ENCODE measurements around the gene SETD1B.
"Not testable (repeated sequence)": the region's sequence is repeated elsewhere in the genome, so short reads cannot be mapped to it uniquely, and the experiment has no call there.

The SETD1B gene

GRCh38 chr12:121781484-121781997 lies 22.3 kb upstream of the SETD1B start:
- no peak for DNase-seq

GRCh38 chr12:121781998-121782979 lies 21.5 kb upstream of the SETD1B start:
- DNase-seq: no peak

DNA sequence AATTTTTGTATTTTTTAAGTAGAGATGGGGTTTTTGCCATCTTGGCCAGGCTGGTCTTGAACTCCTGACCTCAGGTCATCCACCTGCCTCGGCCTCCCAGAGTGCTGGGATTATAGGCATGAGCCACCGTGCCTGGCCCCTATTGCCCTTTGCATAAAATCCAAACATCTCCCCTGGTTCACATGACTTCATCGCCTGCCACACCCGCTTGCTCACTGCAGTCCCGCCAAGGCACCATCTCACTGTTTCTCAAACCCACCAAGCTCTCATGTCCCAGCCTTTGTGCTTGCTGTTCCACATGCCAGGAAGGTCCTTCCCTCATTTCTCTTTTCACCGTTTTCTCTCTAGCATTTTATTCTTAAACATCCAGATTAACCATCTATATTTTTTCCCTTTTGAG lies 20.0 kb upstream of the SETD1B start:
- no peak for DNase-seq

- no peak for DNase-seq
These were observed 19.3 kb upstream of the SETD1B start for GRCh38 chr12:121784460-121784859.

GRCh38 chr12:121786440-121786825 lies 17.4 kb upstream of the SETD1B start:
- DNase-seq: no peak

DNA sequence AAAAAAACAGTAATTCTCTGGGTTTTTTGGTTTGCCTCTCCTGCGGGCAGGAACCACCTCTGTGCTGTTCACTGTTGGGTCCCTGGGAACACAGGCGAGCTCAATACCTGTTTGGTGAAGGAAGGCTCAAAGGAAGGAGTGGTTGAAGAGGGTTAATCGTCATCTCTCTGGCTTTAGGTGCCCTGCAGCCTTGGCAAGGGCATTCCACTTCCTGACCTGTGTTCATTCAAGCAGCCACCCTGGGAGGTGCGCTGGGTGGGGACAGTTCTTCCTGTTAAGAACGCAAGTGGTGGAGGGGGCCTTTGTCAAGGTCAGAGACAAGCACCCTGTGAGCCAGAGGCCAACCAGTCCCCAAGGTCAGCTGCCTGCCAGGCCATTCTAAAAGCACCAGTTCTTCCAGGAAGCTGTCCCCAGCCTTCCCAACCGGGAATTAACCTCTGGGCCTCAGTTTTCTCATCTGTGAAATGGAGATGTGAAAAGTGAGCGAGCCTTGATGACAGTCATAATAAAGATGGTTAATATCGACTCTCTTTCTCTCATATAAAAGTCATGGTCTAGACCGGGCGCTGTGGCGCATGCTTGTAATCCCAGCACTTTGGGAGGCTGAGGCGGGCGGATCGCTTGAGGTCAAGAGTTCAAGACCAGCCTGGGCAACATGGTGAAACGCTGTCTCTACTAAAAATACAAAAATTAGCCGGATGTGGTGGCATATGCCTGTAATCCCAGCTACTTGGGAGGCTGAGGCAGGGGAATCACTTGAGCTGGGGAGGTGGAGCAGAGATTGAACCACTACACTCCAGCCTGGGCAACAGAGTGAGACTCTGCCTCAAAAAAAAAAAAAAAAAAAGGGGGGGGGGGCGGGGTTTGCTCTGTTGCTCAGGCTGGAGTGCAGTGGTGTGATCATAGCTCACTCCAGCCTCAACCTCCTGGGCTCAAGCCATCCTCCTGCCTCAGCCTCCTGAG lies 16.5 kb upstream of the SETD1B start:
- no peak for DNase-seq

DNA sequence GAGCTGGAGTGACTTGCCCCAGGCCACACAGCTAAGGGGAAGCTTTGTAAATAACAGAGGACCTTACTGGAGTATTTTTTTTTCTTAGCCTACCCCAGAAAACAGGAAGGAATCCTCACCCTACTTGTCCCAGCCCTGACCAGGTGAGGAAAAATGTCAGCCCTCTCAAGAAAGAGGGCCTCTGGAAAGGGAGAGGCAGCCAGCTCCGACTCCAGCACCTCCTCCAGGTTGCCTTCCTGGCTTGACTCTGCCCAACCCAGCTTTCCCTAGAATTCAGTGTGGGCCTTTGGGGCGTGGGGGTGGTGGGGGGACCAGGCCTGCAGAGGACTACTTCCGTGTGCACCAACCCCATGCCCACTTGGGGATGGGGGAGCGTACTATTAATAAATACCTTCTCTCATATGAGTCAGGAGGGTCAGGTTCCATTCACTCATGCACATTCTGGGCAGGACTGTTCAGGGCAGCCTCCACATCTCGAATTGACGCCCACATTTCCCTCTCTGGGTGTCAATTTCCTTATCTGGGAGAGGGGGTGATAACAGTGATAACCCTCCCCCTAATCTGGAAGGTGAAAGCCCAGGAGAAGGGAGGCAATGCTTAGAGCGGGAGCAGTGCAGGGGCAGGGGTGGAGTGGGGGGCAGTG lies 15.5 kb upstream of the SETD1B start:
- no peak for DNase-seq

- no peak for DNase-seq
These were observed 14.5 kb upstream of the SETD1B start for GRCh38 chr12:121789233-121789781.

DNA sequence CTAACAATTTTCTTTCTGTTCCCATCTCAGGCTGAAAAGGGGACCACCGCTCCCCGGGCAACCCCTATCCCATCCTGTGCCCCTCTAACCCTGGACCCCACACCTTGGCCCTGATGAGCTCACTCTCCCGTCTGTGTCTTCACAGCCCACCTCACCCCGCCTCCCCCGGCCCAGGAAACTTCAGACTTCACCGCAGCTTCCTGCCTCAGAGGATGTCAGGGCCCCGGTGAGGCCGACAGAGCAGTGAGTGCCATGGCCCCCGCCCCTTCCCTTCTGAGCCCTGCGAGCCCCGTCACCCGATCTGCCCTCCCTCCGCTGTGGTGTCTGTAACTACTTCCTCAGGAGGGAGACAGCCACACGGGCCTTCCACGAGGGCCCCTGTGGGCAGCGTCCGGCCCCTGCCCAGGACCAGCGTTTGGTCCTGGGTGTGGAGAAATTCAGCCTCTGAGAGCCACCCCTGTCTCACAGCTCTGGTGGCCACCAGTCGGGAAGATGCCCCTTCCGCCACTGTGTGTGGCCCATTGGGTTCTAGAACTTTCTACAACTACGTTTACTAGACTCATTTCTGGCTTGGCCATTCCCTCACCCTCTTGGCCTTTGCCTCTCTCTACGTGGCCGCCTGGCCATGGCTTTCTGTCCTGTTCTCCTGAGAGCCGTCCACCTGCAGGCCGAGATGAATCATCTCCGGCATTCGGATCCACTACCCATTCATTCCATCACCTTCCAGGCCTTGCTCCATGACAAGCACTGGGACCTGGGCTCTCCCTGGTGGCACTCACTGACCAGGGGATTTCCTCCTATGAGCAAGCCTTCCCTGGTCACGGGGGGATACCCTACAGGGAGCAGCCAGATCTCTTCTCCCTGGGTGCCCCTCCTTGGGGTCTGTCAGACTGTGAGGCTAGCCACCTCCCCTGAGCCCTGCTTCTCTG lies 13.7 kb upstream of the SETD1B start:
- DNase-seq: no peak

DNA sequence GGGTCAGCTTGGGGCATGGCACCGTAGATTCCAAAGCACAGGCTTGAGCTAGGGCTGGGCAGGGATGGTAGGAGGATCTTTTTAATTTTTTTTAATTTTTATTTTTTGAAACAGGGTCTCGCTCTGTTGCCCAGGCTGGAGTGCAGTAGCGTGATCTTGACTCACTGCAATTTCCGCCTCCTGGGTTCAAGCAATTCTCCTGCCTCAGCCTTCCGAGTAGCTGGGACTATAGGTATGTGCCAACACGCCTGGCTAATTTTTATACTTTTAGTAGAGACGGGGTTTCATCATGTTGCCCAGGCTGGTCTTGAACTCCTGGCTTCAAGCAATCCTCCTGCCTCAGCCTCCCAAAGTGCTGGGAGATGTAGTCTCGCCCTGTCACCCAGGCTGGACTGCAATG lies 13.0 kb upstream of the SETD1B start:
- DNase-seq: not testable (repeated sequence)

- no peak for DNase-seq
These were observed 11.9 kb upstream of the SETD1B start for GRCh38 chr12:121791671-121792551.

DNA sequence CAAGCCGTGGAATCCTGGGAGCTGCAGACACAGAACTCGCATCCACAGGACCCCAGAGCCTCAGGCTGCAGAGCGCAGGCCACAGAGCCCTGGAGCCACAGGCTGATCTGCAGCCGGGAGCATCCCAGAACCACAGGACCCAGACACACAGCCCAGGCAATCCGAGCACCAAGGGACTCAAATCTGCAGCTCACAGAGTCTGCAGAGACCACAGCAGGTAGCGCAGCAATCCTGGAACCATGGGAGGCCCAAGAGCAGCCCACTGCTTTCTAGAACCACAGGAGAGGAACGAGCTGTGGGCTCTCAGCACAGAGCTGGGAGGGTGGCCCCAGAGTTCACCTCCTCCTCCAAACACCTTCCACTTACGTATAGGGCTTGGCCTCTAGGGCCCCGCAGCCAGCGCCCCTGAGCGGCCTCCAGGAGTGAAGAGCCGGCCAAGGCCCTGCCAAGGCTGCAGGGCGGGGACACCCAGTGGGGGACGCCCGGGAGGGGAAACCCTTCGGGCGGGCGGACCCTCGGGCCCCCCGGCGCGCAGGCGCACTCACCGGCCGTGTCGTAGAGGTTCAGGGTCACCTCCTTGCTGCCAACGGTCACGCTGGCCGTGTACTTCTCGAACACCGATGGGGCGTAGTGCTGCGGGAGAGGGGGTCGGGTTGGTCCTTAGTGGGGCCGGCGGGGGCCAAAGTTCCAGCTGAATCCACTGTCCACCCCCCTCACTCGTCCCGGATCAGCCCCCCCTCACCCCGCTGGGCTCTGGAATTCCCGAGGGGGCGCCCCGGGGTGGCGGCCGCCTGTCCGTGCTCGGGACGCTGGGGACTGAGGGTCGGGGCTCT lies 11.0 kb upstream of the SETD1B start:
- DNase-seq: no peak

DNA sequence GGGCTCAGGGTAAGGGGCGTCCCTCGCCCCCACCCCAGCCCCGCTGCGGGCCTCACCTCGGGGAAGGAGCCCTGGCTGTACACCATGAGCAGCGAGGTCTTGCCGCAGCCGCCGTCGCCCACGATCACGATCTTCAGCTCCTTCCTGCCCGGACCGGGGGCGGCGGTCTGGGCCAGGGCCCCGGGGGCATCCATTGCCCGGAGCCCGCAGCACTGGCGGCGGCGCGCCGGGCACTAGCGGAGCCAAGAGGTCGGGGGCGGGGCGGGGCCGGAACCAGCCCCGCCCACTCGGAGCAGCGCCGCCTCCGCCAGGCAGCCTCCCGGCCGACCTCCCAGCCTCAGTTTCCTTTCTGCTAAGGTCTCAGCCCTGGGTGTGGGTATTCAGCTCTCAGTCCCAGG lies 10.4 kb upstream of the SETD1B start, which contains the start of gene RHOF:
RHOF (minus strand) TSS at position 249 of the 398 bp plus-strand sequence; CDS start at position 194, 55 bp downstream.
- no peak for DNase-seq

DNA sequence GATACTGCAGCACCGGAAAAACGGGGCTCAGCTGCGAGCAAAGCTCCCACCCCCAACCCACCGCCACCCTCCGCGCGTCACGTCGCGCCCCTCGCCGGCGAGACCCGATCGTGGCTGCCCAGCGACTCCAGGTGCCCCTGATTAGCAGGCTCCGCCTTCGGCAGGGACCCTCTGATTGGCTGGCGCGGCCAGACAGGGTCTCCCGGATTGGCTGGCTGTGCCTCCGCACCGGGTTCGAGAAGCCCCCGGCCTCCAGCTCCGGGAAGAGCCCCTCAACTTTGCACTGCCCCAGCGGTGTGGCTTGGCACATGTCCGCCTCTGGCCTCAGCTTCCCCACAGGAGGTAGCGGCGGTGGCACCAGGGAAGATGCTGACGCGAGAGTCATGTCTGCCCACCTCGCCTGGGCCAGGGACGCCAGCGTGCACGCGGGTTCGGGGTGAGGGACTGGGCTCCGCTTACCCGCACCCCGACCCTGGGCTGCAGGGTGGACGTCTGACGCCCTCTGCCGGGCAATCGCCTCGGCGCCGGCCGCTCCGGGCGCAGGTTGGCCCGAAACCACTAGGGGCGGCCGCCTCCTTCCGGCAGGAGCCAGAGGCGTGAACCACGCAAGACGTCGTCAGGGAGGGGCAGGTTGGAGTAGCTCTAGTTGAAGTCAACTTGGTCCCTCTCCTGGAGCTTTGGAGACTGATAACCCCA lies 9.8 kb upstream of the SETD1B start:
- DNase-seq: peak; percentile 66

DNA sequence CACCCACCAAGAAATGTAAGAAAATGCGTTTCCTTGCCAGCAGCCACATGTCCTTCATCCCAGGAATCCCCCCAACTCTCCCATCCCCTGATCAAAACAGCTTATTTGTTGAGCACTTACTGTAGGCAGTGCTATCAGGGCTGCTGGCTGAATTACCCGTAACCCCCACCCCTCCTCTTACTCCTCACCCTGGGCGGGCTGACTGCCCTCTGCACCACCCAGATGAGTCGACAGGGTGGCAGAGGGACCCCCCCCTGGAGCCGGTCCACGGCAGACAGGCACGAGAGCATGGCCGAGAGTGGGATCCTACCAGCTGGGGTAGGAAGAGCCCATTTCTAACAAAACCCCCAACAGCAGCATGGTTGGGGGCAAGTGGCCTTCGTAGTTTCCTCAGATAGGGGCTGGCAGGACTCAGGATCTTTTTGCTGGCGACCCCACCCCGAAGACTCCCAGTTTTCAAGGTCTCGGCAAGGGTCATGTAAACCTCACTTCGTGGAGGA lies 9.2 kb upstream of the SETD1B start:
- DNase-seq: no peak

GRCh38 chr12:121795034-121795968 lies 8.5 kb upstream of the SETD1B start:
- peak; percentile 56 for DNase-seq
